ENCODE data around the gene PLCL1.

DNA sequence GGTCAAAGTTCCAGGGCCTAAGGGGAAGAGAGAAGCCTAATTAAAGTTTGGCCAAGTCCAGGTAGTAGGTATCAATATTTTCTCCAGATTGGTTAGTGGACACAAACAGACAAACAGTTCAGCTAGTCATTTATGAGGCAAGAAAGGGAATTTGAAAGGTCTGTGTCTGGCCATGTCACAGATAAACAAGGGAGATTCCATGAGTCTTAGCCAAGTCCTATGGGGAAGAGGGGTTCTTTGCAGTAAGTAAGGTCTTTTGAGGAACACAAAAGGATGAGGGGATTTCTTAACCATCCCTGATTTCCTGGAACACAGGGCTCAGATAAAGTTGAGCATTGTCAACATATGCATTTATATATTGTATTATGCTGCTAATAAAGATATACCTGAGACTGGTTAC, 310.8 kb downstream of the PLCL1 start:
- TF ChIP-seq JUND (IDR thresholded peaks at IDR 0.05) = no peak
- TF ChIP-seq, protein P1, sequence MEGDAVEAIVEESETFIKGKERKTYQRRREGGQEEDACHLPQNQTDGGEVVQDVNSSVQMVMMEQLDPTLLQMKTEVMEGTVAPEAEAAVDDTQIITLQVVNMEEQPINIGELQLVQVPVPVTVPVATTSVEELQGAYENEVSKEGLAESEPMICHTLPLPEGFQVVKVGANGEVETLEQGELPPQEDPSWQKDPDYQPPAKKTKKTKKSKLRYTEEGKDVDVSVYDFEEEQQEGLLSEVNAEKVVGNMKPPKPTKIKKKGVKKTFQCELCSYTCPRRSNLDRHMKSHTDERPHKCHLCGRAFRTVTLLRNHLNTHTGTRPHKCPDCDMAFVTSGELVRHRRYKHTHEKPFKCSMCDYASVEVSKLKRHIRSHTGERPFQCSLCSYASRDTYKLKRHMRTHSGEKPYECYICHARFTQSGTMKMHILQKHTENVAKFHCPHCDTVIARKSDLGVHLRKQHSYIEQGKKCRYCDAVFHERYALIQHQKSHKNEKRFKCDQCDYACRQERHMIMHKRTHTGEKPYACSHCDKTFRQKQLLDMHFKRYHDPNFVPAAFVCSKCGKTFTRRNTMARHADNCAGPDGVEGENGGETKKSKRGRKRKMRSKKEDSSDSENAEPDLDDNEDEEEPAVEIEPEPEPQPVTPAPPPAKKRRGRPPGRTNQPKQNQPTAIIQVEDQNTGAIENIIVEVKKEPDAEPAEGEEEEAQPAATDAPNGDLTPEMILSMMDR (IDR thresholded peaks at IDR 0.05 in 2 of 3, conservative IDR thresholded peaks at IDR 0.05 in 1 of 3; ENCODE audit: borderline replicate concordance in 1 of 3, insufficient read depth in 1 of 3, low read depth in 2 of 3, low read length in 2 of 3) = no peak
- TF ChIP-seq POLR2AphosphoS5 (IDR thresholded peaks at IDR 0.05; ENCODE audit: low read depth, low read length) = no peak
- TF ChIP-seq EZH2phosphoT487 (IDR thresholded peaks at IDR 0.05; ENCODE audit: borderline replicate concordance) = no peak
- no peak for TF ChIP-seq RAD21 (IDR thresholded peaks at IDR 0.05; ENCODE audit: low read depth)
- no peak for TF ChIP-seq EZH2 (IDR thresholded peaks at IDR 0.05)
- no peak for TF ChIP-seq POLR2A (IDR thresholded peaks at IDR 0.05; ENCODE audit: borderline replicate concordance, extremely low read depth, insufficient read depth, insufficient read length)
- no peak for TF ChIP-seq ZNF274 (IDR thresholded peaks at IDR 0.05; ENCODE audit: low read depth, low read length)

Measured in HCT116 (cell line).